OCI-LY7 (cell line): ENCODE data around the gene KIF6. TPM values are rescaled to one million over a fixed set of nuclear protein-coding genes. Genes with fewer than 3 reads are reported as not detected.

Experiments
- BruUV-seq: library from RNA; stranded (reverse); fragments of 400-500 nt; replicated peaks from 2 replicates; lab custom pipeline; 2021; lab: Mats Ljungman, UMichigan
- CTCF ChIA-PET: fragments of 300-600 bp; sonication (Branson Sonifier 250); formaldehyde crosslinking; loops from one replicate; lab custom pipeline; 2022; ENCODE audit warnings: antibody characterized with exemption; ENCODE audit not compliant: unreplicated experiment; lab: Charles Lee
- POLR2A ChIA-PET: fragments of 300-600 bp; sonication (Branson Sonifier 250); formaldehyde crosslinking; loops from one replicate; lab custom pipeline; 2022; ENCODE audit warnings: antibody characterized with exemption; lab: Charles Lee
- DNase-seq: peaks from one replicate; pipeline ENCODE4 v3.0.0-alpha.2; 2015; ENCODE audit warnings: low spot score
- H2AFZ ChIP-seq: fragments of 200-600 bp; sonication (generic), shearing (Covaris generic); 2 replicates; pipeline ENCODE4 v1.6.1; 2014; ENCODE audit warnings: mild to moderate bottlenecking, antibody characterized with exemption, low read length, moderate library complexity
- H3K27ac ChIP-seq: fragments of 200-600 bp; sonication (generic); 2 replicates; pipeline ENCODE4 v1.5.1; 2014; ENCODE audit warnings: mixed run types, low read depth, mild to moderate bottlenecking, moderate library complexity, low read length, inconsistent platforms; ENCODE audit not compliant: poor library complexity, severe bottlenecking
- H3K36me3 ChIP-seq: fragments of 200-600 bp; sonication (generic); 2 replicates; pipeline ENCODE4 v1.6.1; 2014; ENCODE audit warnings: mild to moderate bottlenecking, antibody characterized with exemption, low read length, moderate library complexity, mixed read lengths; ENCODE audit not compliant: insufficient read depth
- H3K4me1 ChIP-seq: fragments of 200-600 bp; sonication (generic); 2 replicates; pipeline ENCODE4 v1.5.1; 2014; ENCODE audit warnings: mild to moderate bottlenecking, low read length; ENCODE audit not compliant: insufficient read depth, poor library complexity, severe bottlenecking
- H3K4me2 ChIP-seq: fragments of 200-600 bp; sonication (generic); 2 replicates; pipeline ENCODE4 v1.6.1; 2014; ENCODE audit warnings: mild to moderate bottlenecking, low read length
- H3K4me3 ChIP-seq: fragments of 200-600 bp; sonication (generic); 2 replicates; pipeline ENCODE4 v1.5.1; 2014; ENCODE audit warnings: mild to moderate bottlenecking, low read depth, low read length; ENCODE audit not compliant: poor library complexity, severe bottlenecking
- H3K79me2 ChIP-seq: fragments of 200-600 bp; sonication (generic); 2 replicates; pipeline ENCODE4 v1.6.1; 2016; ENCODE audit warnings: low read depth, mild to moderate bottlenecking, low read length, moderate library complexity, mixed read lengths; ENCODE audit not compliant: insufficient read depth
- H3K9me2 ChIP-seq: fragments of 200-600 bp; sonication (generic); 2 replicates; pipeline ENCODE4 v1.6.1; 2016; ENCODE audit warnings: mild to moderate bottlenecking, low read length, mixed read lengths; ENCODE audit not compliant: insufficient read depth
- H3K9me3 ChIP-seq: fragments of 200-600 bp; sonication (generic); 2 replicates; pipeline ENCODE4 v1.6.1; 2014; ENCODE audit warnings: mild to moderate bottlenecking, mixed run types, low read length, mixed read lengths
- H4K20me1 ChIP-seq: fragments of 200-600 bp; sonication (generic); 2 replicates; pipeline ENCODE4 v1.6.1; 2014; ENCODE audit warnings: mild to moderate bottlenecking, antibody characterized with exemption, low read length, moderate library complexity, mixed read lengths; ENCODE audit not compliant: insufficient read depth
- EZH2phosphoT487 ChIP-seq: fragments of 200-600 bp; sonication (generic); IDR thresholded peaks from 2 replicates; pipeline ENCODE4 v1.6.1; 2018; ENCODE audit warnings: low read depth, borderline replicate concordance, mild to moderate bottlenecking, mixed run types, antibody characterized with exemption, low read length, moderate library complexity, mixed read lengths
- intact Hi-C: fragments of 100-400 bp; cut with micrococcal nuclease; formaldehyde crosslinking; loops from one replicate; pipeline ENCODE4 v1.10.0; 2022; ENCODE audit not compliant: unreplicated experiment
- total RNA-seq, 2 experiments: library from RNA; depleted of rRNA in 1 of 2; stranded (reverse); fragments of >200 nt in 1 of 2; shearing (Covaris generic) in 1 of 2; gene quantifications; 2 replicates each; pipeline ENCODE4 v1.2.3, GENCODE V29; 2014 to 2022
- TF ChIP-seq, protein P1 (sequence below): fragments of 200-600 bp; sonication (generic); conservative IDR thresholded peaks from 2 replicates; pipeline ENCODE4 v1.5.1; 2014; ENCODE audit warnings: mild to moderate bottlenecking, antibody characterized with exemption, low read length, moderate library complexity, mixed read lengths

The KIF6 gene
- total RNA-seq, 2 experiments from 2014 or later: not detected

DNA sequence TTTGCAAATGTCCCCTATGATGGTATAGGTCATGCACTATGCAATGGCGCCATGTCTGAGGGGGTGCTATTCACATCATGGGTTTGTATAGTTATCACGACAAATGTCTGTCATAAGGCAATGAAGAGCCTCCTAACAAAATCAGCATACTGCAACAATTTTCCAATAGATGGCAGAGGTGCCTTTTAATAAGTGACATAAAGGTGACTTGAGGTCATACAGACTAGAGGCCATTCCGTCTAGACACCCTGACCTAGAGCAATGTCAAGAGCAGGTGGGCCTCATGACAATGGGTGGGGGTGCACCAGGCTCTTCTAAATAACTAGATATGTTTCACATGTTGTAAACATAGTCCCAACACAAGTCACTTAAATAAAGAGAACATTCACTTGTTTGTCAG, 107.7 kb downstream of the KIF6 start:
- ChIA-PET POLR2A (interaction anchor here (0.5 kb wide), 1 partner anchor 45 kb away, joined by 3 read pairs; no protein-coding TSS in a partner anchor), CTCF (no interaction called here)
- Histone ChIP-seq H3K4me2 (no peak overlapping the region), H4K20me1 (no peaks in the 10 kb centered on the region), H3K9me3 (no peaks in the 10 kb centered on the region), H3K4me1 (no peaks in the 10 kb centered on the region), H3K79me2 (no peaks in the 10 kb centered on the region), H3K9me2 (no peaks in the 10 kb centered on the region), H3K4me3 (no peak overlapping the region), H3K27ac (no peak overlapping the region), H3K36me3 (no peaks in the 10 kb centered on the region), H2AFZ (no peak overlapping the region)
- DNase-seq: no peak
- no peak for TF ChIP-seq EZH2phosphoT487
- TF ChIP-seq, protein P1, sequence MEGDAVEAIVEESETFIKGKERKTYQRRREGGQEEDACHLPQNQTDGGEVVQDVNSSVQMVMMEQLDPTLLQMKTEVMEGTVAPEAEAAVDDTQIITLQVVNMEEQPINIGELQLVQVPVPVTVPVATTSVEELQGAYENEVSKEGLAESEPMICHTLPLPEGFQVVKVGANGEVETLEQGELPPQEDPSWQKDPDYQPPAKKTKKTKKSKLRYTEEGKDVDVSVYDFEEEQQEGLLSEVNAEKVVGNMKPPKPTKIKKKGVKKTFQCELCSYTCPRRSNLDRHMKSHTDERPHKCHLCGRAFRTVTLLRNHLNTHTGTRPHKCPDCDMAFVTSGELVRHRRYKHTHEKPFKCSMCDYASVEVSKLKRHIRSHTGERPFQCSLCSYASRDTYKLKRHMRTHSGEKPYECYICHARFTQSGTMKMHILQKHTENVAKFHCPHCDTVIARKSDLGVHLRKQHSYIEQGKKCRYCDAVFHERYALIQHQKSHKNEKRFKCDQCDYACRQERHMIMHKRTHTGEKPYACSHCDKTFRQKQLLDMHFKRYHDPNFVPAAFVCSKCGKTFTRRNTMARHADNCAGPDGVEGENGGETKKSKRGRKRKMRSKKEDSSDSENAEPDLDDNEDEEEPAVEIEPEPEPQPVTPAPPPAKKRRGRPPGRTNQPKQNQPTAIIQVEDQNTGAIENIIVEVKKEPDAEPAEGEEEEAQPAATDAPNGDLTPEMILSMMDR: no peak
- intact Hi-C loops: no loop called here
- no TSS peak for BruUV-seq

DNA sequence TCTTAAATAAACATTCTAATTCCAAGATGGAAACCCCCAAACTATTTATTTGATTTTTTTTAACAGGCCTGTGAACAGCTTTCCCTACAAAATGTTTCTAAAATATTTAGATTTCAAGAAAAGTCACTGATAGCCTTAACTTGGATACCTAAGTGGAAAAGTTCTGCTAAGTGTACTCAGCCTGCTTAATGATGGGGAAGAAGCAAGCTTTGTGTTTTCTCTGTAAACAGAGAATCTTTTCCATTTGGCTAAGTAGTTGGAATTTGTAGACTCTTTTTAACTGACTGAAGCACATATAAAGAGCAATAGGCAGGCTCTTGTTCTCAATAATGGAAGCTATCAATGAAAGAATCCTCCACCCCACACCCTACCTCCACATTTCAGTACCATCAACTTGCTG, 108.2 kb downstream of the KIF6 start:
- POLR2A ChIA-PET: interaction anchor here (0.5 to 1.4 kb wide), 2 partner anchors 10 to 45 kb away, joined by 3 to 5 read pairs; no protein-coding TSS in a partner anchor
- no peak overlapping the region for H2AFZ ChIP-seq
- CTCF ChIA-PET: no interaction called here

DNA sequence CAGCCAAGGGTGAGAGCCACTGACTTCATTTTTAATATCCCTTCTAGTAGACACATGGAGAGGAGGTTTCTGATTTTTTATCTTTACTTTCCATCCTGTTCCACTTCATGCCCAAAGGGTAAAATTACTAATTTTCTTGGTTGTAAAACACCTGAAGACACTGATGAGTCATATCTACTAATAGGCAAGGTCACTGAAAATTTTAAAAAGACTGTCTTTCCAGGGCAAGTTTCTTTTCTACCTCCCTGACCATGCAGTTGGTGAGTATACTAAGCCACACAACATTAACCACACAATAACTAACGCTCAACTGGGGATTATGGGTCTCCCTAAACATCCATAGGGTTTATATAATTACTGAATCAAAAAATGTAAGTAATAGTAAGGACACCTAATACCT, 109.6 kb downstream of the KIF6 start:
- DNase-seq: no peak
- H4K20me1 ChIP-seq: no peaks in the 10 kb centered on the region
- no peaks in the 10 kb centered on the region for H3K36me3 ChIP-seq
- BruUV-seq: no TSS peak
- no peak overlapping the region for H3K4me3 ChIP-seq
- POLR2A ChIA-PET: interaction anchor here (1.4 kb wide), 1 partner anchor 8 kb away, joined by 5 read pairs; no protein-coding TSS in a partner anchor
- no peak overlapping the region for H3K27ac ChIP-seq
- TF ChIP-seq EZH2phosphoT487: no peak
- TF ChIP-seq, protein P1: no peak
- H3K79me2 ChIP-seq: no peaks in the 10 kb centered on the region
- H3K9me3 ChIP-seq: no peaks in the 10 kb centered on the region
- H3K9me2 ChIP-seq: no peaks in the 10 kb centered on the region
- no peak overlapping the region for H3K4me2 ChIP-seq
- intact Hi-C loops: no loop called here
- H3K4me1 ChIP-seq: no peaks in the 10 kb centered on the region
- CTCF ChIA-PET: no interaction called here
- H2AFZ ChIP-seq: no peak overlapping the region

More for the DNA sequence above, 108.2 kb downstream of the KIF6 start:
- no peaks in the 10 kb centered on the region for H3K9me2 ChIP-seq
- intact Hi-C loops: no loop called here
- no peak overlapping the region for H3K4me3 ChIP-seq
- no peak overlapping the region for H3K27ac ChIP-seq
- no peaks in the 10 kb centered on the region for H3K4me1 ChIP-seq
- no peaks in the 10 kb centered on the region for H3K9me3 ChIP-seq
- H3K36me3 ChIP-seq: no peaks in the 10 kb centered on the region
- no TSS peak for BruUV-seq
- H4K20me1 ChIP-seq: no peaks in the 10 kb centered on the region
- H3K4me2 ChIP-seq: no peak overlapping the region
- no peak for DNase-seq
- H3K79me2 ChIP-seq: no peaks in the 10 kb centered on the region
- no peak for TF ChIP-seq EZH2phosphoT487
- TF ChIP-seq, protein P1: no peak
